MM.1S (cell line): ENCODE data around the gene PGM3.

Experiments
- DNase-seq: peaks from one replicate; pipeline ENCODE4 v3.0.0-alpha.2; 2015
- H2AFZ ChIP-seq: fragments of 300-600 bp; sonication (generic); 2 replicates; pipeline ENCODE4 v1.6.0; 2016; ENCODE audit warnings: antibody characterized with exemption, low read length
- H3F3A ChIP-seq: fragments of 300-600 bp; sonication (generic); 2 replicates; pipeline ENCODE4 v1.6.1; 2016; ENCODE audit warnings: mild to moderate bottlenecking, antibody characterized with exemption, low read length, moderate library complexity, mixed read lengths; ENCODE audit not compliant: insufficient read depth
- H3K27ac ChIP-seq: fragments of 300-600 bp; sonication (generic); 2 replicates; pipeline ENCODE4 v1.5.1; 2016; ENCODE audit warnings: mild to moderate bottlenecking, low read length
- H3K27me3 ChIP-seq: fragments of 300-600 bp; sonication (generic); replicated peaks from 2 replicates; pipeline ENCODE4 v1.6.0; 2016; ENCODE audit warnings: low read length; ENCODE audit not compliant: insufficient read depth
- H3K36me3 ChIP-seq: fragments of 300-600 bp; sonication (generic); replicated peaks from 2 replicates; pipeline ENCODE4 v1.6.1; 2016; ENCODE audit warnings: mild to moderate bottlenecking, low read length, mixed read lengths; ENCODE audit not compliant: insufficient read depth
- H3K4me1 ChIP-seq: fragments of 300-600 bp; sonication (generic); 2 replicates; pipeline ENCODE4 v1.6.1; 2016; ENCODE audit warnings: low read length, mixed read lengths
- H3K4me2 ChIP-seq: fragments of 300-600 bp; sonication (generic); 2 replicates; pipeline ENCODE4 v1.6.0; 2016; ENCODE audit warnings: low read depth, low read length
- H3K4me3 ChIP-seq: fragments of 300-600 bp; sonication (generic); 2 replicates; pipeline ENCODE4 v1.5.1; 2016; ENCODE audit warnings: low read length, mixed read lengths
- H3K79me2 ChIP-seq: fragments of 300-600 bp; sonication (generic); 2 replicates; pipeline ENCODE4 v1.6.1; 2016; ENCODE audit warnings: mixed run types, low read length, mixed read lengths
- H3K9ac ChIP-seq: fragments of 300-600 bp; sonication (generic); 2 replicates; pipeline ENCODE4 v1.6.1; 2016; ENCODE audit warnings: low read length, mixed read lengths
- H3K9me2 ChIP-seq: fragments of 300-600 bp; sonication (generic); replicated peaks from 2 replicates; pipeline ENCODE4 v1.6.1; 2016; ENCODE audit warnings: mild to moderate bottlenecking, low read length, mixed read lengths; ENCODE audit not compliant: insufficient read depth
- H3K9me3 ChIP-seq: fragments of 300-600 bp; sonication (generic); replicated peaks from 2 replicates; pipeline ENCODE4 v1.6.1; 2016; ENCODE audit warnings: mild to moderate bottlenecking, low read length, mixed read lengths; ENCODE audit not compliant: insufficient read depth
- H4K20me1 ChIP-seq: fragments of 300-600 bp; sonication (generic); 2 replicates; pipeline ENCODE4 v1.6.1; 2016; ENCODE audit warnings: mild to moderate bottlenecking, low read length, moderate library complexity, mixed read lengths; ENCODE audit not compliant: insufficient read depth
- CTCF ChIP-seq: fragments of 300-600 bp; sonication (generic); IDR thresholded peaks from 2 replicates; pipeline ENCODE4 v1.5.1; 2016; ENCODE audit warnings: antibody characterized with exemption, low read length, mixed read lengths
- EZH2 ChIP-seq: fragments of 300-600 bp; sonication (generic); optimal IDR thresholded peaks from 2 replicates; pipeline ENCODE3; 2017; ENCODE audit warnings: low read depth, mild to moderate bottlenecking, antibody characterized with exemption, low read length, mixed read lengths
- EZH2phosphoT487 ChIP-seq: fragments of 300-600 bp; sonication (generic); IDR thresholded peaks from 2 replicates; pipeline ENCODE4 v1.6.1; 2018; ENCODE audit warnings: antibody characterized with exemption, low read length

Gene PGM3

GRCh38 chr6:83168556-83168955, 24.5 kb downstream of the PGM3 start:
- peaks cover 22% of the 10 kb centered on the region for H3K4me1 ChIP-seq
- peaks cover 31% of the 10 kb centered on the region; the same call in 1 of the 2 replicates for H3K36me3 ChIP-seq
- no peak overlapping the region for H3K4me3 ChIP-seq
- H3F3A ChIP-seq: peaks cover 7% of the 10 kb centered on the region; the same call in 1 of the 2 replicates
- H3K9ac ChIP-seq: no peak overlapping the region
- no peak for DNase-seq
- no peak overlapping the region for H3K27ac ChIP-seq
- no peaks in the 10 kb centered on the region for H3K27me3 ChIP-seq
- no peaks in the 10 kb centered on the region for H3K9me3 ChIP-seq
- no peaks in the 10 kb centered on the region for H3K79me2 ChIP-seq
- H4K20me1 ChIP-seq: no peaks in the 10 kb centered on the region
- TF ChIP-seq CTCF (no peak), EZH2phosphoT487 (no peak), EZH2 (no peak)
- H3K4me2 ChIP-seq: no peak overlapping the region
- H2AFZ ChIP-seq: no peak overlapping the region
- no peaks in the 10 kb centered on the region for H3K9me2 ChIP-seq

GRCh38 chr6:83167726-83168278, 25.3 kb downstream of the PGM3 start:
- H2AFZ ChIP-seq: no peak overlapping the region
- H4K20me1 ChIP-seq: no peaks in the 10 kb centered on the region
- H3K4me3 ChIP-seq: no peak overlapping the region
- peaks cover 31% of the 10 kb centered on the region; the same call in 1 of the 2 replicates for H3K36me3 ChIP-seq
- no peaks in the 10 kb centered on the region for H3K9me2 ChIP-seq
- H3F3A ChIP-seq: peaks cover 7% of the 10 kb centered on the region; the same call in 1 of the 2 replicates
- no peak overlapping the region for H3K27ac ChIP-seq
- no peaks in the 10 kb centered on the region for H3K79me2 ChIP-seq
- DNase-seq: no peak
- H3K4me1 ChIP-seq: peaks cover 18% of the 10 kb centered on the region
- H3K9ac ChIP-seq: no peak overlapping the region
- H3K4me2 ChIP-seq: no peak overlapping the region
- H3K9me3 ChIP-seq: no peaks in the 10 kb centered on the region
- TF ChIP-seq EZH2 (no peak), CTCF (no peak), EZH2phosphoT487 (no peak)
- H3K27me3 ChIP-seq: no peaks in the 10 kb centered on the region

DNA sequence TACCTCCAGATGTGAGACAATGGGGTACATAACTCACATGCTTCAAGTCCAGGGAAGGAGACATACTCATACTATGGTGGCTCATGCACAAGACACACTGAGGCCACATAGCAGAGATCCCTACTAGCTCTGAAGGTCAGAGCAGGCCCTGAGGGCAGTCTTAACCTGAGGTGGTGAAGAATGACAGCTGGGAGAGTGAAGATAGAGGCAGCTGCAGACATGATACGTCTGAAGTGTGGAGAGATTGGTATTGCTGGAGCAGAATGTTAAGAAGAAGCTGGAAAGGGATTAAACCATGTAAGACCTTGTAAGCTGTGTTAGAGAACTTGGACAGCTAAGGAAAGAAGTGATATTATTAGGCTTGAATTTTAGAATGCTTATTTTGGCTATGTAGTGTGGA, 32.9 kb downstream of the PGM3 start:
- Histone ChIP-seq H3K9me2 (no peaks in the 10 kb centered on the region), H3K4me1 (peaks cover 21% of the 10 kb centered on the region), H4K20me1 (no peaks in the 10 kb centered on the region), H3K4me2 (no peak overlapping the region), H3K4me3 (no peak overlapping the region), H3K9me3 (no peaks in the 10 kb centered on the region), H2AFZ (no peak overlapping the region), H3K36me3 (0 out of 2 replicates have a peak, but pooled peaks cover 3% of the 10 kb centered on the region), H3K27ac (no peak overlapping the region), H3K79me2 (0 out of 2 replicates have a peak, but pooled peaks cover 4% of the 10 kb centered on the region), H3K9ac (no peak overlapping the region), H3F3A (peaks cover 18% of the 10 kb centered on the region), H3K27me3 (no peaks in the 10 kb centered on the region)
- TF ChIP-seq EZH2: no peak
- TF ChIP-seq CTCF: no peak
- TF ChIP-seq EZH2phosphoT487: no peak
- no peak for DNase-seq
